Astrocyte (in vitro differentiated cells and primary cell): Measurements from ENCODE around the gene RPL39L.

Experiments used
- CTCF ChIP-seq: IDR thresholded peaks from 2 replicates; pipeline ENCODE4 v1.5.1; 2011; ENCODE audit warnings: low read depth, mild to moderate bottlenecking, inconsistent platforms, low read length, moderate library complexity; ENCODE audit not compliant: insufficient read depth
- EZH2 ChIP-seq: IDR thresholded peaks from 2 replicates; pipeline ENCODE4 v1.6.1; 2012; ENCODE audit warnings: mild to moderate bottlenecking, low read length, inconsistent platforms; ENCODE audit not compliant: insufficient read depth

GRCh38 chr3:187072102-187072501, 67.2 kb downstream of the RPL39L start:
- TF ChIP-seq CTCF, result no peak
- TF ChIP-seq EZH2, result no peak
